NT2/D1 (cell line): ENCODE data around the gene GTSE1.

ENCODE experiments used
- YY1 ChIP-seq: IDR thresholded peaks from 2 replicates; pipeline ENCODE4 v1.6.1; 2011; ENCODE audit not compliant: insufficient read length, insufficient read depth
- ZNF274 ChIP-seq: IDR thresholded peaks from 2 replicates; pipeline ENCODE4 v1.6.1; 2011; ENCODE audit warnings: mild to moderate bottlenecking, low read depth, low read length

DNA sequence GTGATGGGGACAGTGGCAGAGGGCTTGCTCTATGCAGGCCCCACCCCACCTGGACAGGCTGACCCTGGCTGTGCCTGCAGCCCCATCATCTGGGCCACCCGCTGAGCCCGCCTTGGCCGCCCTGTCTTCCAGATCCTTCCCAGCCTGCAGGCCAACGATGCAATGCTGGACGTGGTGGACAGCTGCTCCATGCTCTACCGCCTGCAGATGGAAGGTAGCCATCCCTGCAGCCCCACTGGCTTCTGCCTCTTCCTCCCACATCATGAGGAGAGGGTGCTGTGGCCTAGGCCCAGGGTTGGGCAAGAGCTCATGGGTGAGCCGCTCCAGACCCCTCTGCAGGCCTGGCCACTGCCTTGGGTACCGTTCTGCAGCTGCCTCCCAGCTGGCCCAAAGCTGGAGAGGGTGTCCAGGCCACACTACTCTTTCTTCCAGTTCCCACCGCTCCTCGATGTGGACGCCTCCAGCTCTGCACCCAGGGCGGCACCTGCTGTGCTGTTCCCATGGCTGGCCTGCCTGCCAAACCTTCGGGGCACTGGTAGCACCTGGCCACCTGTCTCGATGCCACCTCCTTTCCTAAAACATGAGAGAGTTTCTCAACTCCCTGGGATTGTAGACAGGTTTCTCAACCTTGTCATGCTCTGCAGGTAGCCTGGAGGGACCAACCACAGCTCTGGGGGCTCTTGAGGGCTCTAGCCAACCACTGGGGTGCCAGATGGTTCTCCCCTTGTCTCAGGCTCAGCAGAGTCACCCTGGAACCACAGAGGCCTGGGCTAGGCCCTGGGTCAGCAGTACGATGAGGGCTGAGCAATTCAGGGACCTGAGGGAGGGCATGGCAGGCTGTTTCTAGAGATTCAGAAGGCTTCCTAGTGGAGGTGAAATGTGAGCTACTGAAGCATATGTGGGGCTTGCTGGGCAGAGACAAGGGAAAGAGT, 9.5 kb upstream of the GTSE1 start:
- no peak for TF ChIP-seq YY1
- no peak for TF ChIP-seq ZNF274
